Measurements from ENCODE around the gene DCP1A.

The DCP1A gene

DNA sequence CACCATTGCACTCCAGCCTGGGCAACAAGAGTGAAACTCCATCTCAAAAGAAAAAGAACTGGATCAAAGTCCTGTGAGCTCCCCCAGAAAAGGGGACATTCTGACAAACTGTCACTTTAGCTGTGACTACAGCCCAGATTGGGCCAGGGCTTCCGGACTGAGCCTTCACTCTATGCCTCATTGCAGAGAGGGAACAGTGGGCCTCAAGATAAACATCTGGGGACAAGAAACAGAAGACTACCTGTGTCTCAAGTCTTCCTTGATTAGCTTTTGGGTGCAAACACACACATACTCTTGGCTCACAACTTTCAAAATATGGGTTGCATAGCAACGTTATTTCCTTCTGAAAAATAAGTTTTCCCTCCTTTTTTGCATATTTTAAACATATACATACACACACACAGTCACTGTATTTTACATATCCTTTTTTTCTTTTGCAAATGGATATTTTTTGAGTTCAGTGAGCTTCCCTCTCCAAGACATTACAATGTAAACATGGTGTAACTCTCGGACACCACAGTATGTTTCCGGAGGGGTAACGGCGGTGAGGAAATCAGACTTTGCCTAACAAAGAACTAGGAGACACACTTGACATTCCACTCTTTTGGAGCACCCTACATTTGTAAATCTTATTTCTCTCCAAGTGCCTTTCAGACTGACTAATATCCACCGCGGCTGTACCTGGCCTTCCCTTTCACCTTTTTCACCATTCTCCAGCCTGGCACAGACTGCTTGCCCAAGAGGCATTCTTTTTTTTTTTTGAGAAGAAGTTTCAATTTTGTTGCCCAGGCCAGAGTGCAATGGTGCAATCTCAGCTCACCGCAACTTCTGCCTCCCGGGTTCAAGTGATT is 95.0 kb downstream of the DCP1A start:
- no peak overlapping the region for H3K27ac ChIP-seq (ENCODE audit: low read depth, low read length)
- H3K4me1 ChIP-seq (ENCODE audit: control insufficient read depth in 1 of 2, insufficient read depth in 2 of 2, low read length in 2 of 2), result peaks cover 20 to 47% of the 10 kb centered on the region in 2 donors

DNA sequence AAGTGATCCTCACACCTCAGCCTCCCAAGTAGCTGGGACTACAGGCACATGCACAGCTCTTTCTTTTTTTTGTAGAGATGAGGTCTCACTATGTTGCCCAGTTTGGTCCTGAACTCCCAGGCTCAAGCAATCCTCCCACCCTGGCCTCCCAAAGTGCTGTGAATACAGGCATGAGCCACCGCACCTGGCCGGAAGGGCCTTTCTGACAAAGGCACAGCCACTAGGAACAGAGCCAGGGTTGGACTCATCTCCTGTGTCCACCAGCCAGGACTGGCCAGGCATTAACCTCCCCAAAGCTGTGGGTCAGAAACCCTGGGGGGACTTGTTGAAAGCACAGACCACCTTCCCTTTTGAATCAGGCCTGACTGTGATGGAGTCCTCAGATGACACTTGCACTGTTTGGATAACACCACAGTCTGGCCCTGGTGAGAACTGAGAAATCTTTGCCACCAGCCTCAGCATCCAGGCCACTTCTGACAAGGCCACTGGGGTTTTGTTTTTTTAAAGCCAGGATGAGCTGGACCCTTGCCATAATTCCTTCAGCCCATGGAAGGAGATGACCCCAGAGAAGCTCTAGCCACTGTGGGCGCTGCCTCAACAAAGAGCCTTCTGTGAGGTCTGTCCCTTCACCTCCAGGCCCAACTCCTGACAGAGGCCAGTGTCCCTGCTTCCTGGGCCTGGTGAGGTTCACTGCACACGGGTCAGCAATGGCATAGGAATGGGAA is 96.3 kb downstream of the DCP1A start:
- Histone ChIP-seq H3K36me3 (ENCODE audit: control insufficient read depth in 1 of 2, insufficient read depth in 2 of 2, low read length in 2 of 2) (peaks cover 0 to 3% of the 10 kb centered on the region in 2 donors), H3K27me3 (ENCODE audit: control insufficient read depth in 1 of 2, insufficient read depth in 2 of 2, low read length in 2 of 2) (no peaks in the 10 kb centered on the region), H3K9ac (ENCODE audit: low read depth in 1 of 2, low read length in 2 of 2) (no peak overlapping the region), H3K9me3 (ENCODE audit: control insufficient read depth in 1 of 2, low read length in 2 of 2) (no peaks in the 10 kb centered on the region), H3K4me1 (ENCODE audit: control insufficient read depth in 1 of 2, insufficient read depth in 2 of 2, low read length in 2 of 2) (peaks cover 20 to 47% of the 10 kb centered on the region in 2 donors), H3K27ac (ENCODE audit: low read depth, low read length) (no peak overlapping the region), H3K4me3 (ENCODE audit: low read depth in 1 of 2, low read length in 2 of 2) (no peak overlapping the region)

More for the DNA sequence above, 95.0 kb downstream of the DCP1A start:
- Histone ChIP-seq H3K4me3 (ENCODE audit: low read depth in 1 of 2, low read length in 2 of 2) (peak overlapping the region in 1 of 2 donors; percentile 22), H3K27me3 (ENCODE audit: control insufficient read depth in 1 of 2, insufficient read depth in 2 of 2, low read length in 2 of 2) (no peaks in the 10 kb centered on the region), H3K9me3 (ENCODE audit: control insufficient read depth in 1 of 2, low read length in 2 of 2) (no peaks in the 10 kb centered on the region), H3K36me3 (ENCODE audit: control insufficient read depth in 1 of 2, insufficient read depth in 2 of 2, low read length in 2 of 2) (peaks cover 0 to 3% of the 10 kb centered on the region in 2 donors), H3K9ac (ENCODE audit: low read depth in 1 of 2, low read length in 2 of 2) (peak overlapping the region in 1 of 2 donors; percentile 2)

- no peak overlapping the region for H3K27ac ChIP-seq (ENCODE audit: low read depth, low read length)
- no peaks in the 10 kb centered on the region for H3K27me3 ChIP-seq (ENCODE audit: control insufficient read depth in 1 of 2, insufficient read depth in 2 of 2, low read length in 2 of 2)
- H3K4me1 ChIP-seq (ENCODE audit: control insufficient read depth in 1 of 2, insufficient read depth in 2 of 2, low read length in 2 of 2), result peaks cover 20 to 47% of the 10 kb centered on the region in 2 donors
- no peak overlapping the region for H3K4me3 ChIP-seq (ENCODE audit: low read depth in 1 of 2, low read length in 2 of 2)
- H3K9me3 ChIP-seq (ENCODE audit: control insufficient read depth in 1 of 2, low read length in 2 of 2), result no peaks in the 10 kb centered on the region
- H3K9ac ChIP-seq (ENCODE audit: low read depth in 1 of 2, low read length in 2 of 2), result no peak overlapping the region
- peaks cover 0 to 3% of the 10 kb centered on the region in 2 donors for H3K36me3 ChIP-seq (ENCODE audit: control insufficient read depth in 1 of 2, insufficient read depth in 2 of 2, low read length in 2 of 2)
These were observed 96.9 kb downstream of the DCP1A start for GRCh38 chr3:53250453-53250852.

GRCh38 chr3:53248161-53248560 is 99.2 kb downstream of the DCP1A start:
- peaks cover 36 to 46% of the 10 kb centered on the region in 2 donors for H3K4me1 ChIP-seq (ENCODE audit: control insufficient read depth in 1 of 2, insufficient read depth in 2 of 2, low read length in 2 of 2)
- no peak overlapping the region for H3K9ac ChIP-seq (ENCODE audit: low read depth in 1 of 2, low read length in 2 of 2)
- H3K36me3 ChIP-seq (ENCODE audit: control insufficient read depth in 1 of 2, insufficient read depth in 2 of 2, low read length in 2 of 2), result peaks cover 0 to 9% of the 10 kb centered on the region in 2 donors

GRCh38 chr3:53247619-53248018 is 99.7 kb downstream of the DCP1A start:
- no peak overlapping the region for H3K4me3 ChIP-seq (ENCODE audit: low read depth in 1 of 2, low read length in 2 of 2)
- H3K27ac ChIP-seq (ENCODE audit: low read depth, low read length), result no peak overlapping the region
- H3K36me3 ChIP-seq (ENCODE audit: control insufficient read depth in 1 of 2, insufficient read depth in 2 of 2, low read length in 2 of 2), result peaks cover 0 to 9% of the 10 kb centered on the region in 2 donors
- no peaks in the 10 kb centered on the region for H3K27me3 ChIP-seq (ENCODE audit: control insufficient read depth in 1 of 2, insufficient read depth in 2 of 2, low read length in 2 of 2)
- no peaks in the 10 kb centered on the region for H3K9me3 ChIP-seq (ENCODE audit: control insufficient read depth in 1 of 2, low read length in 2 of 2)
- peaks cover 37 to 50% of the 10 kb centered on the region in 2 donors for H3K4me1 ChIP-seq (ENCODE audit: control insufficient read depth in 1 of 2, insufficient read depth in 2 of 2, low read length in 2 of 2)
- no peak overlapping the region for H3K9ac ChIP-seq (ENCODE audit: low read depth in 1 of 2, low read length in 2 of 2)

More at GRCh38 chr3:53248161-53248560, 99.2 kb downstream of the DCP1A start:
- no peaks in the 10 kb centered on the region for H3K9me3 ChIP-seq (ENCODE audit: control insufficient read depth in 1 of 2, low read length in 2 of 2)
- no peak overlapping the region for H3K4me3 ChIP-seq (ENCODE audit: low read depth in 1 of 2, low read length in 2 of 2)
- H3K27me3 ChIP-seq (ENCODE audit: control insufficient read depth in 1 of 2, insufficient read depth in 2 of 2, low read length in 2 of 2), result no peaks in the 10 kb centered on the region
- H3K27ac ChIP-seq (ENCODE audit: low read depth, low read length), result no peak overlapping the region

GRCh38 chr3:53244271-53244670 is 103.1 kb downstream of the DCP1A start:
- Histone ChIP-seq H3K9ac (ENCODE audit: low read depth in 1 of 2, low read length in 2 of 2) (no peak overlapping the region), H3K9me3 (ENCODE audit: control insufficient read depth in 1 of 2, low read length in 2 of 2) (no peaks in the 10 kb centered on the region), H3K27me3 (ENCODE audit: control insufficient read depth in 1 of 2, insufficient read depth in 2 of 2, low read length in 2 of 2) (no peaks in the 10 kb centered on the region), H3K4me1 (ENCODE audit: control insufficient read depth in 1 of 2, insufficient read depth in 2 of 2, low read length in 2 of 2) (peaks cover 17 to 33% of the 10 kb centered on the region in 2 donors), H3K27ac (ENCODE audit: low read depth, low read length) (no peak overlapping the region), H3K36me3 (ENCODE audit: control insufficient read depth in 1 of 2, insufficient read depth in 2 of 2, low read length in 2 of 2) (peaks cover 15 to 39% of the 10 kb centered on the region in 2 donors), H3K4me3 (ENCODE audit: low read depth in 1 of 2, low read length in 2 of 2) (no peak overlapping the region)

DNA sequence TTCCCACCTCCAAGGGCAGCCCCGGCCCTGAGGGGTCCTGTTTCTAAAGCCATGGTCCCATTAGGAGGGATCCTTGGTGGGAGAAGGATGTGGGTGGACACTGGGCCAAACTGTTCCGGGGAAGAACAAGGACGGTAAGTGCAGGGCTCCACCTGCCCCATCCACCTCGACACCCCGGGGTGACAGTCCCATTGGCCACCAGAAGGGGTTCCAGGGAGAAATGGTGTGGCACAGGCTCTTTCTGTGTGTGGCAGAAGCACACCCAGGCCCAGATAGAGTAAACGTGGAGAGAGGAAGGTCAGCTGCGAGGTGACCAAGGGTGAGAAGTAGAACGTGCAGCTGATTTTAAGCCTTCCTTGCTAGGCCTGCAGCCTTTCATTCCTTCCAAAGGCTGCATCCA is 103.6 kb downstream of the DCP1A start:
- H3K36me3 ChIP-seq (ENCODE audit: control insufficient read depth in 1 of 2, insufficient read depth in 2 of 2, low read length in 2 of 2), result peaks cover 15 to 43% of the 10 kb centered on the region in 2 donors
- peaks cover 17 to 33% of the 10 kb centered on the region in 2 donors for H3K4me1 ChIP-seq (ENCODE audit: control insufficient read depth in 1 of 2, insufficient read depth in 2 of 2, low read length in 2 of 2)
- H3K9me3 ChIP-seq (ENCODE audit: control insufficient read depth in 1 of 2, low read length in 2 of 2), result no peaks in the 10 kb centered on the region
- no peak overlapping the region for H3K4me3 ChIP-seq (ENCODE audit: low read depth in 1 of 2, low read length in 2 of 2)
- no peaks in the 10 kb centered on the region for H3K27me3 ChIP-seq (ENCODE audit: control insufficient read depth in 1 of 2, insufficient read depth in 2 of 2, low read length in 2 of 2)
- no peak overlapping the region for H3K27ac ChIP-seq (ENCODE audit: low read depth, low read length)
- no peak overlapping the region for H3K9ac ChIP-seq (ENCODE audit: low read depth in 1 of 2, low read length in 2 of 2)

DNA sequence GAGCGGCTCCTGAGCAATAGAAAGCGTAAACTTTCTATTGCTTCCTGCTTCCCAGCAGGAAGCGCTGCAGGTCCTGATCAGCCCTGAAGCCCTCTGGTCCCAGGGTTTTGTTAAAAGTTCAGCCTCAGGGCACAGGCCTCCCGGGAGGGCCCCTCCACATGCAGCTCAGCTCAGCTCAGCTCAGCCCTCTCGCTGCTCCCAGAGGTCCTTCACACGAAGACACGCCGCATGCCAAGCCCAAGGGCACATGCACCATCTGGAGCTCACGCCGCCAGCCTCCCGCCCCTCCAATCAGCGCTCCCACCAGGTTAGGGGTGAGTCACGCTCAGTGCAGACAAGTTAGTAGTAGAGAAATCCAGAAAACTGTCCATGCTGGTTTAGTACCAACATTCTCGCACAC is 104.2 kb downstream of the DCP1A start:
- H3K4me1 ChIP-seq (ENCODE audit: control insufficient read depth in 1 of 2, insufficient read depth in 2 of 2, low read length in 2 of 2), result peaks cover 23 to 35% of the 10 kb centered on the region in 2 donors
- H3K36me3 ChIP-seq (ENCODE audit: control insufficient read depth in 1 of 2, insufficient read depth in 2 of 2, low read length in 2 of 2), result peaks cover 15 to 49% of the 10 kb centered on the region in 2 donors

GRCh38 chr3:53242642-53243041 is 104.7 kb downstream of the DCP1A start:
- Histone ChIP-seq H3K9me3 (ENCODE audit: control insufficient read depth in 1 of 2, low read length in 2 of 2) (no peaks in the 10 kb centered on the region), H3K4me3 (ENCODE audit: low read depth in 1 of 2, low read length in 2 of 2) (no peak overlapping the region), H3K27me3 (ENCODE audit: control insufficient read depth in 1 of 2, insufficient read depth in 2 of 2, low read length in 2 of 2) (no peaks in the 10 kb centered on the region), H3K36me3 (ENCODE audit: control insufficient read depth in 1 of 2, insufficient read depth in 2 of 2, low read length in 2 of 2) (peaks cover 15 to 50% of the 10 kb centered on the region in 2 donors), H3K27ac (ENCODE audit: low read depth, low read length) (no peak overlapping the region), H3K4me1 (ENCODE audit: control insufficient read depth in 1 of 2, insufficient read depth in 2 of 2, low read length in 2 of 2) (peaks cover 28 to 39% of the 10 kb centered on the region in 2 donors), H3K9ac (ENCODE audit: low read depth in 1 of 2, low read length in 2 of 2) (no peak overlapping the region)

More for the DNA sequence above, 104.2 kb downstream of the DCP1A start:
- Histone ChIP-seq H3K9me3 (ENCODE audit: control insufficient read depth in 1 of 2, low read length in 2 of 2) (no peaks in the 10 kb centered on the region), H3K27ac (ENCODE audit: low read depth, low read length) (no peak overlapping the region), H3K9ac (ENCODE audit: low read depth in 1 of 2, low read length in 2 of 2) (no peak overlapping the region), H3K4me3 (ENCODE audit: low read depth in 1 of 2, low read length in 2 of 2) (no peak overlapping the region), H3K27me3 (ENCODE audit: control insufficient read depth in 1 of 2, insufficient read depth in 2 of 2, low read length in 2 of 2) (no peaks in the 10 kb centered on the region)

DNA sequence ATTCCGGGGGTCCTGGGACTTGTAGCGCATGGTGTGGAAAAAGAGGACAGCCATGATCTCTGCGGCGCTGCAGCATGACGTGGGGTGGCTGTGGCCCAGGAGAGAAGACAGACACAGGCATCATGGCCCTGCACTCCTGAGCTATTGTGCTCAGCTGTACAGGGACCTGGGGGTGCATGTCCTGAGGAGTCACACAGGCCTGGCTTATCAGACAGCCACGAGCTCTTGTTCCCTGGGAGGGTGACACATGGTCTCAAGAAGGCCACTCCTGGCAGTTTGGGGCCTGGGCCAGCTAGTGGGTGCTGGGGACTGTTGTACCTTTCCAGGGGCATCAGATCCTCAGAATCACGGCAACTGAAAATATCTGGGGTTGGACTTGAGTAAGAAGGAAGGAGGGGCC is 105.2 kb downstream of the DCP1A start:
- Histone ChIP-seq H3K4me3 (ENCODE audit: low read depth in 1 of 2, low read length in 2 of 2) (no peak overlapping the region), H3K36me3 (ENCODE audit: control insufficient read depth in 1 of 2, insufficient read depth in 2 of 2, low read length in 2 of 2) (peaks cover 15 to 50% of the 10 kb centered on the region in 2 donors), H3K9ac (ENCODE audit: low read depth in 1 of 2, low read length in 2 of 2) (no peak overlapping the region), H3K9me3 (ENCODE audit: control insufficient read depth in 1 of 2, low read length in 2 of 2) (no peaks in the 10 kb centered on the region), H3K27ac (ENCODE audit: low read depth, low read length) (no peak overlapping the region), H3K4me1 (ENCODE audit: control insufficient read depth in 1 of 2, insufficient read depth in 2 of 2, low read length in 2 of 2) (peaks cover 29 to 39% of the 10 kb centered on the region in 2 donors), H3K27me3 (ENCODE audit: control insufficient read depth in 1 of 2, insufficient read depth in 2 of 2, low read length in 2 of 2) (no peaks in the 10 kb centered on the region)
